ENCODE data around the gene MEST.

Gene MEST

DNA sequence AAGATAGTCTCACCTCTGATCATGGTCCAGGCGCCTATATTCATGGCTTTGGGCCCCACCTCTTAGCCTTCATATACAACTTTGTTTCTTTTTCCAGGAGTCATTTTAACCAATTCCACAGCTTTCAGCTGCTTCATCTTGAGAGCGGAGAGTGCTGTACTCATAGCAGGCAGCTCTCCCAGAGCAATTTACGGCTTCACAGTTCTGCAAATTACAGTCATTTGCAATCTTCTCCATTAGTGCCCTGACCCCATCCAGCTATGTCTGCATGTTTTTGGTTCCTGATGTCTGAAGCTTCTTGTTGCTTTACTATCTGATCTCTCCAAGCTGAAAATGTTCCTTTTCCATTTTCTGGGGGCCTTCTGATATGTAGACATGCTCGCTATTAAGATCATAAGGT is 18.0 kb upstream of the MEST start:
- TF ChIP-seq, protein P1, sequence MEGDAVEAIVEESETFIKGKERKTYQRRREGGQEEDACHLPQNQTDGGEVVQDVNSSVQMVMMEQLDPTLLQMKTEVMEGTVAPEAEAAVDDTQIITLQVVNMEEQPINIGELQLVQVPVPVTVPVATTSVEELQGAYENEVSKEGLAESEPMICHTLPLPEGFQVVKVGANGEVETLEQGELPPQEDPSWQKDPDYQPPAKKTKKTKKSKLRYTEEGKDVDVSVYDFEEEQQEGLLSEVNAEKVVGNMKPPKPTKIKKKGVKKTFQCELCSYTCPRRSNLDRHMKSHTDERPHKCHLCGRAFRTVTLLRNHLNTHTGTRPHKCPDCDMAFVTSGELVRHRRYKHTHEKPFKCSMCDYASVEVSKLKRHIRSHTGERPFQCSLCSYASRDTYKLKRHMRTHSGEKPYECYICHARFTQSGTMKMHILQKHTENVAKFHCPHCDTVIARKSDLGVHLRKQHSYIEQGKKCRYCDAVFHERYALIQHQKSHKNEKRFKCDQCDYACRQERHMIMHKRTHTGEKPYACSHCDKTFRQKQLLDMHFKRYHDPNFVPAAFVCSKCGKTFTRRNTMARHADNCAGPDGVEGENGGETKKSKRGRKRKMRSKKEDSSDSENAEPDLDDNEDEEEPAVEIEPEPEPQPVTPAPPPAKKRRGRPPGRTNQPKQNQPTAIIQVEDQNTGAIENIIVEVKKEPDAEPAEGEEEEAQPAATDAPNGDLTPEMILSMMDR (IDR thresholded peaks at IDR 0.05; ENCODE audit: borderline replicate concordance, insufficient read depth, low read depth, low read length) = no peak
- no peak overlapping the region for H3K4me3 ChIP-seq (ENCODE audit: low read depth, low read length)

DNA sequence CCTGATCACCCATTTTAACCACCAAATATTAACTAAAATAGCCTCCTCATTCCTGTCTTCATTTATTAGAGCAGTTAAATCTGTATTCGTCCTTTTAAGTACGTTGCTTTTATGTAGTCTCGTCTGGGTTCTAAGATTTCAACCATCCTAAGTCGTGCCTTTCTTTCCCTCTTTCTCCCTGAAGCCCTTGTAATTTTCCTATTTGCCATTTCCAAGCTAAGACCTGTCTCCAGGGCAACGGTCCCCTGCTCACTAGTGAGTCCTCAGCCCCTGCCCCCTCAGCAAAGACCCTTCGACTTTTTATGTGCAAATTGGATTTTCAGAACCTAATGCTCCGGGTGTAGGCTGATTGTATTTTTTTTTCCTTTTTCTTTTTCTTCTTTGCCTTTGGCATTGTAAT is 16.1 kb upstream of the MEST start:
- no peak overlapping the region for H3K4me3 ChIP-seq (ENCODE audit: low read depth, low read length)
- TF ChIP-seq, protein P1 (IDR thresholded peaks at IDR 0.05; ENCODE audit: borderline replicate concordance, insufficient read depth, low read depth, low read length) = no peak

- TF ChIP-seq, protein P1 (IDR thresholded peaks at IDR 0.05; ENCODE audit: borderline replicate concordance, insufficient read depth, low read depth, low read length) = no peak
- no peak overlapping the region for H3K4me3 ChIP-seq (ENCODE audit: low read depth, low read length)
Measured at GRCh38 chr7:130476297-130477150, 15.4 kb upstream of the MEST start.

GRCh38 chr7:130478991-130479390 is 12.9 kb upstream of the MEST start:
- TF ChIP-seq, protein P1 (IDR thresholded peaks at IDR 0.05; ENCODE audit: borderline replicate concordance, insufficient read depth, low read depth, low read length) = no peak
- no peak overlapping the region for H3K4me3 ChIP-seq (ENCODE audit: low read depth, low read length)

- TF ChIP-seq, protein P1 (IDR thresholded peaks at IDR 0.05; ENCODE audit: borderline replicate concordance, insufficient read depth, low read depth, low read length) = no peak
Measured at GRCh38 chr7:130479716-130480400, 12.0 kb upstream of the MEST start.

GRCh38 chr7:130481898-130482297 is 10.0 kb upstream of the MEST start:
- no peak overlapping the region for H3K4me3 ChIP-seq (ENCODE audit: low read depth, low read length)
- TF ChIP-seq, protein P1 (IDR thresholded peaks at IDR 0.05; ENCODE audit: borderline replicate concordance, insufficient read depth, low read depth, low read length) = no peak

More at GRCh38 chr7:130479716-130480400, 12.0 kb upstream of the MEST start:
- H3K4me3 ChIP-seq (ENCODE audit: low read depth, low read length) = no peak overlapping the region

All from GM12875 (cell line).